ENCODE data around the gene B4GAT1. TPM values are rescaled to one million over a fixed set of nuclear protein-coding genes. Genes with fewer than 3 reads are reported as not detected.

B4GAT1 gene
- total RNA-seq, 1 experiment from 2014 or later, result 6.7 TPM

- TF ChIP-seq EZH2phosphoT487 (IDR thresholded peaks at IDR 0.05; ENCODE audit: borderline replicate concordance) (no peak), REST (IDR thresholded peaks at IDR 0.05; ENCODE audit: low read depth) (no peak), SRF (IDR thresholded peaks at IDR 0.05; ENCODE audit: low read depth) (no peak), ELF1 (IDR thresholded peaks at IDR 0.05; ENCODE audit: borderline replicate concordance, low read depth) (no peak), ZNF274 (IDR thresholded peaks at IDR 0.05; ENCODE audit: low read depth, low read length) (no peak), CEBPB (IDR thresholded peaks at IDR 0.05; ENCODE audit: low read depth) (no peak), FOSL1 (IDR thresholded peaks at IDR 0.05; ENCODE audit: low read depth) (no peak), JUND (IDR thresholded peaks at IDR 0.05) (no peak), YY1 (IDR thresholded peaks at IDR 0.05; ENCODE audit: extremely low read depth, insufficient replicate concordance, low read depth, low read length) (no peak)
Measured at GRCh38 chr11:66314186-66314501, 33.3 kb downstream of the B4GAT1 start (continued).

GRCh38 chr11:66313321-66314185, 33.9 kb downstream of the B4GAT1 start:
- no peaks in the 10 kb centered on the region for H3K36me3 ChIP-seq (ENCODE audit: control insufficient read depth in 1 of 2, insufficient read depth in 2 of 2, low read length in 2 of 2)
- H4K20me1 ChIP-seq (ENCODE audit: insufficient read depth), result no peaks in the 10 kb centered on the region
- no peaks in the 10 kb centered on the region for H3K79me2 ChIP-seq (ENCODE audit: insufficient read depth, low read length)
- no peak for DNase-seq (ENCODE audit: low read depth, low spot score)
- H3K27ac ChIP-seq (ENCODE audit: low read depth, low read length), result peak overlapping the region; percentile 79
- peak overlapping the region; percentile 38 to 48 for H3K4me3 ChIP-seq (replicated peaks in 1 of 2; ENCODE audit: low read depth in 1 of 2, low read length in 2 of 2)
- ChIA-PET POLR2A (interaction anchor here (1.0 to 3.0 kb wide), 12 partner anchors 15 to 364 kb away, joined by 3 to 18 read pairs (median 6); partner anchors contain the start of genes BRMS1, MRPL11, RBM4 and RBM4B), CTCF (interaction anchor here (1.0 to 3.4 kb wide), 14 partner anchors 8 to 743 kb away, joined by 3 to 121 read pairs (median 12); partner anchors contain the start of genes RAB1B, RBM4B, RIN1 and ZNRD2), RAD21 (ENCODE audit: low non-redundant PET in 1 of 2, low total read pairs in 2 of 2, uncharacterized antibody in 2 of 2, unreplicated experiment in 2 of 2) (interaction anchor here in 1 of 2 experiments (1.1 to 2.9 kb wide), 4 partner anchors 13 to 72 kb away, joined by 3 to 12 read pairs (median 6); partner anchors contain the start of gene RIN1)
- intact Hi-C loops (cut with micrococcal nuclease), result loop anchor here (5.0 kb wide), 2 partner anchors 59 to 74 kb away; partner anchors contain the start of gene SLC29A2
- TF ChIP-seq REST (IDR thresholded peaks at IDR 0.05; ENCODE audit: low read depth) (no peak), CTCF (IDR thresholded peaks at IDR 0.05 in 2 of 3, conservative IDR thresholded peaks at IDR 0.05 in 1 of 3; ENCODE audit: borderline replicate concordance in 1 of 3, insufficient read depth in 1 of 3, low read depth in 2 of 3, low read length in 2 of 3) (peak in 1 of 3 experiments; percentile 36; a peak in 2 of 6 replicates)
- peaks cover 16 to 37% of the 10 kb centered on the region in 2 experiments for H3K4me1 ChIP-seq (ENCODE audit: control insufficient read depth in 1 of 2, insufficient read depth in 2 of 2, low read length in 2 of 2)
- H3K27me3 ChIP-seq (ENCODE audit: insufficient read depth, low read length), result no peaks in the 10 kb centered on the region
- H3K9me2 ChIP-seq (ENCODE audit: insufficient read depth), result no peaks in the 10 kb centered on the region
- peak overlapping the region; percentile 59 for H3K9ac ChIP-seq (ENCODE audit: low read length)
- H3K4me2 ChIP-seq (ENCODE audit: low read length), result peak overlapping the region; percentile 99
- no peak for ATAC-seq
- no peak overlapping the region for H2AFZ ChIP-seq (ENCODE audit: low read depth, low read length, poor library complexity, severe bottlenecking)
- BruUV-seq (replicated peaks), result no TSS peak
- no peaks in the 10 kb centered on the region for H3K9me3 ChIP-seq (ENCODE audit: control insufficient read depth in 1 of 2, insufficient read depth in 1 of 2, low read depth in 1 of 2, low read length in 2 of 2)
